LoVo (cell line): Measurements from ENCODE around the gene COL26A1.

Experiments
- DNase-seq: peaks from one replicate; pipeline ENCODE4 v3.0.0-alpha.2; 2016; ENCODE audit warnings: low spot score

The COL26A1 gene

GRCh38 chr7:101575721-101576120 lies 213.0 kb downstream of the COL26A1 start:
- no peak for DNase-seq

GRCh38 chr7:101576998-101577397 lies 214.3 kb downstream of the COL26A1 start:
- no peak for DNase-seq

- no peak for DNase-seq
Measured at GRCh38 chr7:101578552-101578951, 215.9 kb downstream of the COL26A1 start.

- DNase-seq, result no peak
Measured at GRCh38 chr7:101580596-101580995, 217.9 kb downstream of the COL26A1 start.

- DNase-seq, result no peak
Measured at GRCh38 chr7:101581891-101582290, 219.2 kb downstream of the COL26A1 start.

GRCh38 chr7:101582971-101583370 lies 220.3 kb downstream of the COL26A1 start:
- DNase-seq, result no peak

- DNase-seq, result no peak
Measured at GRCh38 chr7:101586078-101586905, 223.6 kb downstream of the COL26A1 start.

- DNase-seq, result no peak
Measured at GRCh38 chr7:101586906-101587677, 224.4 kb downstream of the COL26A1 start.

- DNase-seq, result no peak
Measured at GRCh38 chr7:101588131-101588935, 225.7 kb downstream of the COL26A1 start.

- no peak for DNase-seq
Measured at GRCh38 chr7:101589052-101589451, 226.4 kb downstream of the COL26A1 start.

GRCh38 chr7:101589976-101590662 lies 227.4 kb downstream of the COL26A1 start:
- no peak for DNase-seq

- DNase-seq, result no peak
Measured at GRCh38 chr7:101590663-101591435, 228.2 kb downstream of the COL26A1 start.

- no peak for DNase-seq
Measured at GRCh38 chr7:101591504-101591903, 228.8 kb downstream of the COL26A1 start.

GRCh38 chr7:101593556-101593955 lies 230.9 kb downstream of the COL26A1 start:
- DNase-seq, result no peak

GRCh38 chr7:101594790-101595189 lies 232.1 kb downstream of the COL26A1 start:
- no peak for DNase-seq

- no peak for DNase-seq
Measured at GRCh38 chr7:101595246-101595645, 232.6 kb downstream of the COL26A1 start.

GRCh38 chr7:101595766-101596537 lies 233.3 kb downstream of the COL26A1 start:
- no peak for DNase-seq

- DNase-seq, result no peak
Measured at GRCh38 chr7:101596898-101597297, 234.2 kb downstream of the COL26A1 start.

GRCh38 chr7:101597941-101598340 lies 235.3 kb downstream of the COL26A1 start:
- no peak for DNase-seq

- no peak for DNase-seq
Measured at GRCh38 chr7:101598422-101598985, 235.8 kb downstream of the COL26A1 start.
